AG08395 (cell line): ENCODE data around the gene CAVIN3.

Experiments
- DNase-seq: peaks from one replicate; pipeline ENCODE4 v3.0.0; 2012; ENCODE audit warnings: mixed read lengths, low spot score

CAVIN3 gene

GRCh38 chr11:6269994-6270393 lies 50.3 kb downstream of the CAVIN3 start:
- DNase-seq: no peak
